ENCODE data around the gene ZFP36L1. TPM values are rescaled to one million over a fixed set of nuclear protein-coding genes. Genes with fewer than 3 reads are reported as not detected.

ZFP36L1 gene
- total RNA-seq, 2 donors from 2014 or later = 95.0 TPM

- H3K9me3 Mint-ChIP-seq = no peaks in the 10 kb centered on the region
- no peak overlapping the region for H3K27ac Mint-ChIP-seq
These were observed 36.8 kb downstream of the ZFP36L1 start for GRCh38 chr14:68756000-68756481.

GRCh38 chr14:68755016-68755353 is 37.9 kb downstream of the ZFP36L1 start:
- Mint-ChIP-seq H3K4me3 (no peak overlapping the region), H3K27ac (no peak overlapping the region), H3K4me1 (ENCODE audit: low read depth) (peaks cover 14% of the 10 kb centered on the region), H3K9me3 (no peaks in the 10 kb centered on the region), H3K27me3 (ENCODE audit: low read depth) (no peaks in the 10 kb centered on the region), H3K36me3 (ENCODE audit: insufficient read depth in 2 of 2) (no peaks in the 10 kb centered on the region)
- no peak for DNase-seq
- ATAC-seq (replicated peaks in 1 of 2) = no peak

More at GRCh38 chr14:68756000-68756481, 36.8 kb downstream of the ZFP36L1 start:
- no peaks in the 10 kb centered on the region for H3K36me3 Mint-ChIP-seq (ENCODE audit: insufficient read depth in 2 of 2)
- H3K27me3 Mint-ChIP-seq (ENCODE audit: low read depth) = no peaks in the 10 kb centered on the region
- no peak for DNase-seq
- ATAC-seq (replicated peaks in 1 of 2) = no peak
- no peak overlapping the region for H3K4me3 Mint-ChIP-seq
- H3K4me1 Mint-ChIP-seq (ENCODE audit: low read depth) = peaks cover 17% of the 10 kb centered on the region

GRCh38 chr14:68753690-68754089 is 39.2 kb downstream of the ZFP36L1 start:
- Mint-ChIP-seq H3K36me3 (ENCODE audit: insufficient read depth in 2 of 2) (no peaks in the 10 kb centered on the region), H3K27ac (no peak overlapping the region), H3K4me1 (ENCODE audit: low read depth) (peaks cover 16% of the 10 kb centered on the region), H3K4me3 (no peak overlapping the region), H3K27me3 (ENCODE audit: low read depth) (no peaks in the 10 kb centered on the region), H3K9me3 (no peaks in the 10 kb centered on the region)
- no peak for ATAC-seq (replicated peaks in 1 of 2)
- DNase-seq = no peak

GRCh38 chr14:68752271-68753006 is 40.4 kb downstream of the ZFP36L1 start:
- Mint-ChIP-seq H3K36me3 (ENCODE audit: insufficient read depth in 2 of 2) (no peaks in the 10 kb centered on the region), H3K4me1 (ENCODE audit: low read depth) (peaks cover 7% of the 10 kb centered on the region), H3K4me3 (no peak overlapping the region), H3K27ac (no peak overlapping the region), H3K27me3 (ENCODE audit: low read depth) (no peaks in the 10 kb centered on the region), H3K9me3 (no peaks in the 10 kb centered on the region)
- ATAC-seq (replicated peaks in 1 of 2) = no peak
- no peak for DNase-seq

- Mint-ChIP-seq H3K9me3 (no peaks in the 10 kb centered on the region), H3K27ac (peak overlapping the region; percentile 26), H3K4me1 (ENCODE audit: low read depth) (peaks cover 6% of the 10 kb centered on the region), H3K27me3 (ENCODE audit: low read depth) (no peaks in the 10 kb centered on the region), H3K4me3 (no peak overlapping the region), H3K36me3 (ENCODE audit: insufficient read depth in 2 of 2) (no peaks in the 10 kb centered on the region)
- ATAC-seq (replicated peaks in 1 of 2) (peak in 1 of 2 donors; percentile 34), DNase-seq (no peak)
These were observed 43.1 kb downstream of the ZFP36L1 start for GRCh38 chr14:68749487-68750475.

GRCh38 chr14:68748691-68749090 is 44.2 kb downstream of the ZFP36L1 start:
- H3K27ac Mint-ChIP-seq = no peak overlapping the region
- H3K27me3 Mint-ChIP-seq (ENCODE audit: low read depth) = no peaks in the 10 kb centered on the region
- ATAC-seq (replicated peaks in 1 of 2) (no peak), DNase-seq (no peak)
- H3K36me3 Mint-ChIP-seq (ENCODE audit: insufficient read depth in 2 of 2) = no peaks in the 10 kb centered on the region
- H3K9me3 Mint-ChIP-seq = no peaks in the 10 kb centered on the region
- H3K4me3 Mint-ChIP-seq = no peak overlapping the region
- H3K4me1 Mint-ChIP-seq (ENCODE audit: low read depth) = peaks cover 6% of the 10 kb centered on the region

GRCh38 chr14:68748260-68748659 is 44.6 kb downstream of the ZFP36L1 start:
- H3K4me3 Mint-ChIP-seq = no peak overlapping the region
- DNase-seq (no peak), ATAC-seq (replicated peaks in 1 of 2) (no peak)
- no peaks in the 10 kb centered on the region for H3K27me3 Mint-ChIP-seq (ENCODE audit: low read depth)
- H3K9me3 Mint-ChIP-seq = no peaks in the 10 kb centered on the region
- no peak overlapping the region for H3K27ac Mint-ChIP-seq
- peaks cover 6% of the 10 kb centered on the region for H3K4me1 Mint-ChIP-seq (ENCODE audit: low read depth)
- no peaks in the 10 kb centered on the region for H3K36me3 Mint-ChIP-seq (ENCODE audit: insufficient read depth in 2 of 2)

- H3K4me3 Mint-ChIP-seq = no peak overlapping the region
- peaks cover 6% of the 10 kb centered on the region for H3K4me1 Mint-ChIP-seq (ENCODE audit: low read depth)
- ATAC-seq (replicated peaks in 1 of 2) = no peak
- H3K9me3 Mint-ChIP-seq = no peaks in the 10 kb centered on the region
- H3K27ac Mint-ChIP-seq = no peak overlapping the region
- no peaks in the 10 kb centered on the region for H3K27me3 Mint-ChIP-seq (ENCODE audit: low read depth)
- DNase-seq = no peak
- no peaks in the 10 kb centered on the region for H3K36me3 Mint-ChIP-seq (ENCODE audit: insufficient read depth in 2 of 2)
These were observed 45.5 kb downstream of the ZFP36L1 start for GRCh38 chr14:68747393-68747792.

GRCh38 chr14:68744613-68745012 is 48.3 kb downstream of the ZFP36L1 start:
- peaks cover 3% of the 10 kb centered on the region in 2 donors for H3K36me3 Mint-ChIP-seq (ENCODE audit: insufficient read depth in 2 of 2)
- no peak overlapping the region for H3K4me3 Mint-ChIP-seq
- H3K9me3 Mint-ChIP-seq = peaks cover 2 to 5% of the 10 kb centered on the region in 2 donors
- H3K27ac Mint-ChIP-seq = no peak overlapping the region
- DNase-seq (no peak), ATAC-seq (replicated peaks in 1 of 2) (no peak)
- H3K27me3 Mint-ChIP-seq (ENCODE audit: low read depth) = no peaks in the 10 kb centered on the region
- peaks cover 9% of the 10 kb centered on the region for H3K4me1 Mint-ChIP-seq (ENCODE audit: low read depth)

- Mint-ChIP-seq H3K4me3 (no peak overlapping the region), H3K9me3 (peaks cover 2 to 5% of the 10 kb centered on the region in 2 donors), H3K4me1 (ENCODE audit: low read depth) (peaks cover 12% of the 10 kb centered on the region), H3K27me3 (ENCODE audit: low read depth) (no peaks in the 10 kb centered on the region), H3K27ac (no peak overlapping the region), H3K36me3 (ENCODE audit: insufficient read depth in 2 of 2) (peaks cover 3% of the 10 kb centered on the region in 2 donors)
- DNase-seq (no peak), ATAC-seq (replicated peaks in 1 of 2) (no peak)
These were observed 50.9 kb downstream of the ZFP36L1 start for GRCh38 chr14:68741839-68742470.

GRCh38 chr14:68741477-68741791 is 51.4 kb downstream of the ZFP36L1 start:
- peaks cover 3% of the 10 kb centered on the region in 2 donors for H3K36me3 Mint-ChIP-seq (ENCODE audit: insufficient read depth in 2 of 2)
- H3K9me3 Mint-ChIP-seq = peaks cover 2 to 5% of the 10 kb centered on the region in 2 donors

GRCh38 chr14:68740788-68741476 is 51.9 kb downstream of the ZFP36L1 start:
- H3K27ac Mint-ChIP-seq = no peak overlapping the region
- no peak overlapping the region for H3K4me3 Mint-ChIP-seq
- H3K4me1 Mint-ChIP-seq (ENCODE audit: low read depth) = peaks cover 12% of the 10 kb centered on the region
- no peak for DNase-seq
- peaks cover 3% of the 10 kb centered on the region in 2 donors for H3K36me3 Mint-ChIP-seq (ENCODE audit: insufficient read depth in 2 of 2)
- peaks cover 2 to 5% of the 10 kb centered on the region in 2 donors for H3K9me3 Mint-ChIP-seq
- ATAC-seq (replicated peaks in 1 of 2) = no peak
- no peaks in the 10 kb centered on the region for H3K27me3 Mint-ChIP-seq (ENCODE audit: low read depth)

More at GRCh38 chr14:68741477-68741791, 51.4 kb downstream of the ZFP36L1 start:
- H3K4me3 Mint-ChIP-seq = no peak overlapping the region
- peaks cover 12% of the 10 kb centered on the region for H3K4me1 Mint-ChIP-seq (ENCODE audit: low read depth)
- no peak for DNase-seq
- H3K27me3 Mint-ChIP-seq (ENCODE audit: low read depth) = no peaks in the 10 kb centered on the region
- H3K27ac Mint-ChIP-seq = no peak overlapping the region
- ATAC-seq (replicated peaks in 1 of 2) = no peak
